GM19023 (cell line): ENCODE measurements around the gene DGKB.
"Not testable (repeated sequence)": the region's sequence is repeated elsewhere in the genome, so short reads cannot be mapped to it uniquely, and the experiment has no call there.

Experiments used
- ATAC-seq: cut with Tn5 transposase; IDR thresholded peaks from one replicate; pipeline ENCODE4 v1.9.1; 2021; ENCODE audit warnings: mild to moderate bottlenecking, moderate library complexity; ENCODE audit not compliant: unreplicated experiment

Gene DGKB

DNA sequence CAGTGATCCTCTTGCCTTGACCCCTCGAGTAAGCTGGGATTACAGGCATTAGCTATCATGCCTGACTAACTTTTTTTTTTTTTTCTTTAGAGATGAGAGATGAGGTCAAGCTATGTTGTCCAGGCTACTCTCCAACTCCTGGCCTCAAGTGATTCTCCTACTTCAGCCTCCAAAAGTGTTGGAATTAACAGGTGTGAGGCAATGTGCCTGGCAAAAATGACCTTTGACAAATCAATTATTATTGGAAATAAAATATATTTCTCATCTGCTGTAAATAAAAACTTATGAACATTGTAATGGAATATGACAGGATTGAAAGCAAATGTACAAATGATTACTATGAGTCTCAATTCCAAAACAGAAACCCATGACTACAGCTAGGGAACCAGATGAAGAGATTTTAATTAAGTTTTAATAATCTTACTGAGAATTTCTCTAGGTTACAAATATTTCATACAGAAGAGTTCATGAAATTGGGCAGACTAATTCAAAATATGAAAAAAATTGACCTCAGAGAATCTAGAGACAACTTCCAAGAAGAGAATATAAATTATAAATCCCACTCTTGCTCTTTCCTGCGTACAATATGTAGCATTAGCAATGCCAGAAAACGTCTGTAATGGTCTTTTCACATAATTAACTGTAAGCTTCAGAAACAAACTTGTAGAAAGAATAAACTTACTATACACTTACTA lies 414.7 kb downstream of the DGKB start:
- ATAC-seq = no peak

DNA sequence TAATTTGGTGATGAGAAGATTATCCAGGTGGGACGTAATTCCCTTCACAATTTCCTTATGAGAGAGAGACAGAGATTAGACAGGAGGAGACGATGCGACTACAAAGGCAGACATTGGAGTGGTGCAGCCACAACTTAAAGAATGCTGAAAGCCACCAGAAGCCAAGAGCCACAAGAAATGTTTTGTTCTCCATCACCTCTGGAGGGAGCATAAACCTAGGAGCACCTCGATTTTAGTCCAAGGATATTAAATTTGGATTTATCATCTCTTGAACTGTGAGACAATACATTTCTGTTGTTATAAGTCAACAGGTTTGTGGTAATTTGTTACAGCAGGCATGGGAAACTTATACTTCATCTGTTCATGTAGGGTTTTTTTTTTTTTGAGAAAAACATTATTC lies 418.9 kb downstream of the DGKB start:
- ATAC-seq = no peak

DNA sequence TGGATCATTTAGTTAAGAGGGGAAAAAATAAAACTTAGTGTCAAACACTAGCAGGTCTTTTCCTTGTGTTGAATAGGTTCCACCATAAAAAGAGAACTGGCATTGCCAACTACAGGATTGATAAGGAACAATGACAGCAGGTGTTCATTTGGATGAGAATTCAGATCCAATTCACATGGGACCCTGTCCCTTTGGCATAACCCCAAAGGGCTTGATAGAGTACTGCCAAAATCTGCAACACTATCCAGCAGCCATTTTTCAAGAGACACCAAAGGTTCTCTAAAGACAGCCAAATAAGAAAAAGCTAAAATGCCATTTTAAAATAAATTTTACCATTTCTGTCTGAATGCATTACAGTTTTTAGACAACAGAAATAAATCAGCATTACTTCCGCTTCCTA lies 422.3 kb downstream of the DGKB start:
- no peak for ATAC-seq

DNA sequence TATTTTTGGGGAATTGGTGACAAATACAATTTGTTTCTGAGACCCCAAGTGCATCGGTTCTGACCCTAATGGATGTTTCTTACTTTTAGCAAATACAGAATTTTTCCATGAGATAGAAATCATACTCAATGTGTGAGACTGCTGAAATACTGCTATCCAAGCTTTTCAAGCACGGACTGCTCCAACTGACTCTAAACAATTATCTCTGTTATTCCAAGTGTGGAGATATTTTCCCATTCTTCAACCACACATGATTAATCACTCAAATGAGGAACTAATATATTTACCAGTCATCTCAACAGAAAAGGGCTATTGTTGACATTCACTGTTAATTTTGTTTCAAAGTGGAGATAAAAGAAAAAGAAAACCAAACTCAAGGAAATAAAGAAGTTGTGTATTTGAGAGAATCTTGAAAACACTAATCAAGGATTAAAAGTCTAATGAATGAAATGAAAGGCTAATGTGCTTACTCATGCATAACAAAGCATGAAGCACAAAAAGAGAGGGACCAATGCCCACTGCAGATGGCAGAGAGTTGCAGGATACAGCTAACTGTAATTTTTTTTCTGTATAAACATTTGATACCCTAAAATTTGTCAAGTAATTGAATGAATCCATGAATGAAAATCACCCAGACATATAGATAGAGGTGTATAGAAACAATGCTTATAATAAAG lies 423.6 kb downstream of the DGKB start:
- no peak for ATAC-seq

DNA sequence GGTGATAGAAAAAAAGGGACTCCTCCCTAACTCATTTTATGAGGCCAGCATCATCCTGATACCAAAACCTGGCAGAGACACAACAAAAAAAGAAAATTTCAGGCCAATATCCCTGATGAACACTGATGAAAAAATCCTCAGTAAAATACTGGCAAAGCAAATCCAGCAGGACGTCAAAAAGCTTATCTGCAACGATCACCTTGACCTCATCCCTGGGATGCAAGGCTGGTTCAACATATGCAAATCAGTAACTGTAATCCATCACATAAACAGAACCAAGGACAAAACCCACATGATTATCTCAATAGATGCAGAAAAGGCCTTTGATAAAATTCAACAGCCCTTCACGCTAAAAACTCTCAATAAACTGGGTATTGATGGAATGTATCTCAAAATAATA lies 440.8 kb downstream of the DGKB start:
- ATAC-seq = not testable (repeated sequence)

DNA sequence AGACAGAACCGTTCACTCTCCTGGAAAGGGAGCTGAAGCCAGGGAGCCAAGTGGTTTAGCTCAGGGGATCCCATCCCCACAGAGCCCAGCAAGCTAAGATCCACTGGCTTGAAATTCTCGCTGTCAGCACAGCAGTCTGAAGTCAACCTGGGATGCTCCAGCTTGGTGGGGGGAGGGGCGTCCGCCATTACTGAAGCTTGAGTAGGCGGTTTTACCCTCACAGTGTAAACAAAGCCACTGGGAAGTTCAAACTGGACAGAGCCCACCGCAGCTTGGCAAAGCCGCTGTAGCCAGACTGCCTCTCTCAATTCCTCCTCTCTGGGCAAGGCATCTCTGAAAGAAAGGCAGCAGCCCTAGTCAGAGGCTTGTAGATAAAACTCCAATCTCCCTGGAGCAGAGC lies 443.7 kb downstream of the DGKB start:
- not testable (repeated sequence) for ATAC-seq

DNA sequence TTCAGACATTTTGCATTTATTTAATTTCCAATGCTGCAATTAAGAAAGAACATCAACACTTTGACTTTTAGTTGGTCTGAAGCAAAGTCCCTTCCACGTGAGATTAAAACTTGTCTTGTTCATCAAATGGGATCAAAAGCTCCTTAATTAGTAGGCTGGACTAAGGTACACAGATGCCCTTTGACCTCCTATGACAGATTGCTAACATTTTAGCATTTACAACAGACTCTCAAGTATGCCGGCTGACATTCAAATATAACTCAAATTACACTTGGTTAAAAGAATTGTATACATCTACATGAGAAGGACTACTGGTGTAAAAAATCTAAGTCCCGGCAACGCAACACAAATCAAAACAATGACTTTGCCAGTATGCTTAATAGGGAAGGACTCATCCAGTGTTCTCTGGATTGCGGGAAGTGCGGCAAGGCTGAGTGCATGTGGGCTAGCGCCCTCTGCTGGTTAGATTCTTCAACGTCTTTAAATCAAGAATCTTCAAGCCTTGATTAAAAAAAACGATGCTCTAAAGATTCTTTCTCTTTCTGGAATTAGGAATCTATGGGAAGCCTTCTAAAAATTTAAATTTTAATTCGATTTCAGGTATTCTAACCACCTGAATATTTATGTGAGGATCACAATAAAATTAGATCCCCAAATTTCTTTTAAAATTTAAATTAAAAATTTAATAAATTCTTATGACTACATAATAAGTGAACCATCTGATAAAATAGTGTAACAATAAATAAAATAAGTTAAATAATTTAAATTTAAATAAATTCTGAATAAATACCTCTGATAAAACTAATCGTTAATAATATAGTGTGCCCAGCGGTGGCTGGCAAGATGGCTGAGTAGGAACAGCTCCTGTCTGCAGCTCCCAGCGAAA lies 444.7 kb downstream of the DGKB start:
- no peak for ATAC-seq

DNA sequence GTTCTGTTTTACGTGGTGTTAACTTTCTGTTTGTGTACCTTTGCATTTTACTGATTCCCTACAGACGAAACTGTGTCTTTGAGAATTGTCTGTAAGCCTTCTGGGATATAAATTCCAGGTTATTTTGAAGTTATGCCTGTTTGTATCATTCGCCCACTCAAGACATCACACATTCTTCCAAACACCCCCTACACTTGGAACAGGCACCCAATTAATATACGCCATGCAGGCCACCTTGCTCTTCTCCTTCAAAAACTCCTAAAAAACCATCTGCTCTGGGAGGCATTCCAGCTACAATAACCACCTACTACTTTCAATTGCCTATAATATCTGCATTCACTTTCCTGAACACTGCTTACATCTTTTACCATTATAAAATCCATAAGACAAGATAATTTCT lies 453.3 kb downstream of the DGKB start:
- ATAC-seq = no peak

DNA sequence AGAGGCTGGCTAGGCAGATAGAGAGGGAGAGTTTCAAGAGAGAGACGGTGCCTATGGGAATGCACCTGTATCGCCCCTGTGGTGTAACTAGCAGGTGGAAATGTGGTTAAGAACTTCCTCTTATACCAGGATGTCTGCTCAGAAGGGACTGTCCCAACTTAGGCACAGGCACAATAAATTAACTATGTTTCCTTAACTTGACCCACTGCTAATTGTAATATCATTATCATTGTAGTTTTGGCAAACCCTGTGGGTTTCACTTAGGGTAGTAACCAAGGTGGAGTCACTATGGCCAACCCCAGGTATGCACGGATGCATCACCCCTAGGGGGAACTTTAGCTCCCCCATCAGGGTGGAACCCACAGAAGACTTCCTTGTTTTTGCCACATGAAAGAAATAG lies 455.7 kb downstream of the DGKB start:
- ATAC-seq = peak; percentile 60

DNA sequence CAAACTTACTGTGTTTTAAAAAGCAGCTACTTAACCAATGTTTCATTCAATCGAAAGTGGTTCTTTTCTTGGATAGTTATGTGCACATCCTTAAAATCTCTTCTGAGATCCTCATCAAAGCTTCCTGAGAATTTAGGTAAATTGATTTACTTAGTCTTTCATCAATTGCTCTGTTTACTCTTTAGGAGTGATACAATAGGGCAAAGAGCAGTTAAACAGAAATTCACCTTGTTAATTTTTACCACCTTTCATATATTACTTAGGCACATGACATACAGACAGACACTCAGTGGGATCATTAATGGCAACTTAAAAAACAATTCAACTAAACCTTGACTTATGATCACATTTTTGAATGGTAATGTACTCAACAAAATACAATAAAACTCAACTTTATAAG lies 456.3 kb downstream of the DGKB start:
- no peak for ATAC-seq

DNA sequence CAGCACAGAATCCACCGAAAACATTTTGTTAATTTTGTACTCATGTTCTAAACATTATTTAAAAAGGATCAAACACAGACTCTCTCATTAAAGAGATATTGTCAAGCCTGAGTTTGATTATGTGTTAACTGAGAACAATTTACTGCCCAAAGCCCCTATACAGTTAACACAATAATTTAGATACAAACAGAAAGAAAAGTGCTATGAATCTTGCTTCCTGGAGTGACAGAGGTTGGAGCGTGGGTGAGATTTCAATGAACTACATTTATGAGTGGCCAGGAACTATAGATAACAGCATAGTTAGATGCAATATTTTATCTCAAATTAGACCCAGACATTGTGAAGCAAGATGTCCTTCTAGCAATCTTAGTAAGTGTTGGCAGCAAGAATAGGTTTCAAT lies 464.2 kb downstream of the DGKB start:
- no peak for ATAC-seq

DNA sequence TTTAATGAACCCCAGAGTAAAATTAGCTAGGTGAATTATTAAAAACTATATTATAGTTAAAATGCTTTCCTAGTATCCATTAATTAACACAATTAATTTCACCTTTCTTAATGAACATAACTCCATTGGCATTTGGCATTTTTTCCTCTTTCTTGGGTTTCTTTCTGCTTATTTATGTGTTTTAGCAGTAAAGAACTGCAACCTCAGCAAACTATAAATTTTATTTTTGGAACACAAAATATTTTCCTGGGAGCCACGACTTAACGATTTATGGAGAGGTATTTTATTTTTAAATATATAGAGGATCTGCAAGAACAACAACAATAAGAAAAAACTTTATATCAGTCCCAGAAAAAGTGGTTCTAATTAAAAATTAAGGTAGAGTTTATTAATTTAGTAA lies 465.7 kb downstream of the DGKB start:
- no peak for ATAC-seq

DNA sequence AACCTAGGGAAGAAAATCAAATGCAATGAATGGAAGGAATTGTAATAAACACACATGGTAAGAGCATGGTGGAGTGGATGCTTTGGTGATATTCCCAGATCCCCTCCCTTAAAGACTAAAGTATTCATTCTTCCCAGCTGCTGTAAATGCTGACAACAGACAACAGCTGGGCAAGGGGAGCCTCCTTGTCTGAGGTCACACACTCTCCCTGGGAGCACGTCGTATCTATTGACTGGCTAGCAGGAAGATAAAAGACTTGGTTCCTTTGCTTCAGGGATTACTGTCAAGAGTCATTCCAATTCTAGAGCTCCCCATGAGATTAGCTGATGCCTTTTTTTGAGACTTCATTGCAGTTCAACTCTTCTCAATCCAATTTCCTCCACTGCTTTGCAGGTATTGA lies 469.6 kb downstream of the DGKB start:
- ATAC-seq = no peak

DNA sequence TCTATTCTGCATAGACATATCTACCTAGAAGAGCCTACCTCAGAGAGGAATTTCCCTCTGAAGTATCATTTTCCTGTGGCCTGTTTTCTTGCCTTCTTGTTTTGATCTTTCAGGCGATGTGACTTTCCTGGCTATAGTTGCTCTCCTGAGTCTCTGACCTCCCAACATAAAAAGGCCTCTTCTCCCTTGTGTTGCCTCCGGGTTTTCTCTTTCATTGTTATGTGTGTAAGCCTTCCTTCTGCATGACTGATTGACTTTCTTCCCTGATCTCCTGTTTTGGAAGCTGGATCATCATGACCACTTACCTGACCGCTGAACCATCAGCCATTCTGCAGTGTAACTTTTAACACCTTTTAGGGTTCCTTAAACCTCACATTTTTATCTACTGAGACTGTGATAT lies 471.6 kb downstream of the DGKB start:
- ATAC-seq = no peak

DNA sequence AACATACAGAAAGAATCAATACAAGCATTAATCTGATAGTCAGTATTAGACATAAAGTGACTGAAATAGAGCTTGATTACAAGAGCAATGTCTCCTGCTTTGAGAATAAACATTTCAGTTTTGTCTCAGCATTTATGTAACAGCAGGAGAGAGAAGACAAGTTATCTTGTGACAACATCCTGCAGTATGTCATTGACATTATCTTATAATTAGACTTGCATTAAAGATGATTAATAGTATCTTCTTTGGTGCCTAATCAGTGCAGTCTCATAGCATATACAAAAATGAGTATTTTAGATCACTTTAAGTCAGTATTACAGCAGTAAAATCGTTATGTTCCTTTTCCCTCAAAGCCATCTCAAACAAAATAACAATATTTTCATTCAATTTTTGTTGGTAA lies 477.0 kb downstream of the DGKB start:
- ATAC-seq = no peak

DNA sequence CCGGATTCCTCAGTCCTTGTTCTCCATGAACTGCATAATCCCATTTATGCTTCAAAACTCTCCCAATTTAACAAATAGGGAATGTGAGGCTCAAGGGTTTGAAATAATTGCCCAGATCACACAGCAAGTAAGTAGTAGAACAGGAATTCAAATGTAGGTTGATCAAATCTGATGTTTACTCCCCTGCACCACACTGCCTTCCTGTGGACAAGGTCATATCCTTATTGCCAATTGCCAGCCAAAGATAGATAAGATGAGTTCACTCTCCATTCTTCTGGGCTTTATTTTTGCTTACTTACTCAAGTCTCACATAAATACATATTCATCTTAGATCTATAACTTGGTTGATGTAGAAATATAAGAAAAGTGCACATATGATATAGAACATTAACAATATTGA lies 477.9 kb downstream of the DGKB start:
- ATAC-seq = no peak

DNA sequence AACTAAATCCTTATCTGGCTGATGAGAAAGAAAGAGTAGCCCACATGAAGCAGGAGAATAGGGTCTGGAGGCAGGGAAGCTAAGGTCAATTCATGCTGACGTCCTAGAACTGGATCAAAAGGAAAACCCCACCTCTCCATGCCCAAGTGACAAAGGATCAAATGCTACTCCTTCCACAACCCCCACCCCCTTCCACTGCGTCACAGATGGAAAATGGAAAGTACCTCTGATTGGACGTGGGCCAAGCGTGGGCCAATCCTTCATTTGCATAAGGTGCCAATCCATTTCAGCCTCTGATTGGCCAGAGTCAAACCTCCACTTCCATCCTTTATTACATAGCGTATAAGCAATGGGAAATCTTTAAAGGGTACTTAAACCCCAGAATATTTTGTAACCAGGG lies 481.8 kb downstream of the DGKB start:
- no peak for ATAC-seq

DNA sequence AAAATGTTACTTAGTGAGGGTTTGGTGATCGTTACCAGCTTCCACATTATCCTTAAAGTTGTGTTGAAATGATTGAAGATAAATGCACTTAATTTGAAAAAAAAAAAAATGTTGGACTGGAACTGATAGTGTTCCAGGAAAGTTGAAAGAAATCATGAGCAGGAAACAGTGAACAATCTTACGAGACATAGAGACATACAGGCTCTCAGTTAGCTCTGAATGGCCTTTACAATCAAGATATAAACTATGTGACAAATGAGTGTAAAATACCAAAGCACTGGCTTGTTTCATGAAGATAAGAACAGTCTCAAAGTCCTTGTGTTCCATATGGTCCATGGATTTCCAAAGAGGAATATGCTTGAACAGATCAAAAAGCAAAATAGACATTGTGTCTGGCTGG lies 483.0 kb downstream of the DGKB start:
- ATAC-seq = no peak

DNA sequence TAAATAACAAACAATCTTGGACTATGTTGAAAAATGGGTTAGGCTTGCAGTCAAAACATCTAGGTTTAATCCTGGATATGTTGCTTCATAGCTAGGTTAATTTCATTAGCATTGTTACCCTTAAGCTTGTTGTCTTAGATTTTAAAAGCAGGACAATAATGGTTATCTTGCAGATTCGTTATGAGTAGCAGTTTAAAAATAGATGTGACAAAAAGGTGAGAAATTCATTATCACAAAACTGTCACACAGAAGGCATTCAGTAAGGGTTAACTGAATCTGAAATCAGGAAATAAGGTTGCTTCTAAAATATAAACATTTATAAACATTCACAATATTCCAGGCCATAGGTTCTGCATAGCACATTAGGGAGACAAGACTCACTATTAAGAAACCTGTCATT lies 483.9 kb downstream of the DGKB start:
- no peak for ATAC-seq

DNA sequence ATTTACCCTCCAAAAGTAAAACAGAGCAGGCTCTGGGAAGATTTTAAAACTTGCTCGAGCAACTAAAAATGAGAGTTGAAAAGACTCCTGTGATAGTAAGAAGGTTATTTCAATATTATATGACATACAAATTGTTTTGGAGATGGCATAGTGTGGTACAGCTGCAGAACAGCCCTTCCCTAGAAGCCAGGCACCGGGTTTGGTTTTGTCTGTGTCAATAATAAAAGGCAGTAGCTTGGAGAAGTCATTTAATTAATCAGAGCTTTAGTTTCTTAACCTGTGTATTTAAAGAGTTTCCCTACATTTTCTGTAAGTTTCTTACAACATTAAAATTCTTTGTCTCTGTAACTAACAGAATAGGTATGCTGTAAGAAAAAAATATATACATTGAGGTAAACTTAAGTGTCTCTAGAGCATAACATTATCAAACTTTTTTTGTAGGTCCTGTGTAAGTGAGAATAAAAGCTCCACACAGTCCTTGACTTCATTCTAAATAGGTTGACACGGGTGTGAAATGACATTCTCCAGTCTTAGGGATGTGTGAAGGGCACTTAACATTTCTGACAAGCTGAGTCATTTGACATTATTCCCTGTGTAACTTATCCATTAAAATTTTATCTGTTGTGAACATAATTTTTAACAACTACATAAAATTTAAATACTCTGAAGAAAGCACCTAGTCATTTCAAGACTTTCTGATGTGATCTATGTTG lies 488.1 kb downstream of the DGKB start:
- ATAC-seq = no peak
